HepG2 (cell line): ENCODE data around the gene SHC1.
"Not testable (repeated sequence)": the region's sequence is repeated elsewhere in the genome, so short reads cannot be mapped to it uniquely, and the experiment has no call there.

Experiments used
- KDM4B ChIP-seq: sonication (generic); formaldehyde crosslinking; IDR thresholded peaks from 2 replicates; pipeline ENCODE4 v1.4.0; 2020; ENCODE audit warnings: missing genetic modification reagents
- MAFF ChIP-seq: IDR thresholded peaks from 2 replicates; pipeline ENCODE4 v1.6.1; 2011; ENCODE audit warnings: low read depth, low read length, improper control_type of control experiment
- YY1 ChIP-seq: IDR thresholded peaks from 2 replicates; pipeline ENCODE4 v1.6.1; 2011; ENCODE audit warnings: low read length, low read depth, moderate library complexity, mild to moderate bottlenecking; ENCODE audit not compliant: insufficient read depth, insufficient replicate concordance
- ZC3H4 ChIP-seq: sonication (generic); formaldehyde crosslinking; IDR thresholded peaks from 2 replicates; pipeline ENCODE4 v1.4.0; 2020; ENCODE audit warnings: missing genetic modification reagents, borderline replicate concordance
- TF ChIP-seq, protein P1 (sequence below): sonication (generic); formaldehyde crosslinking; IDR thresholded peaks from 2 replicates; pipeline ENCODE4 v1.5.0; 2020; ENCODE audit warnings: mild to moderate bottlenecking, missing genetic modification reagents, moderate library complexity

DNA sequence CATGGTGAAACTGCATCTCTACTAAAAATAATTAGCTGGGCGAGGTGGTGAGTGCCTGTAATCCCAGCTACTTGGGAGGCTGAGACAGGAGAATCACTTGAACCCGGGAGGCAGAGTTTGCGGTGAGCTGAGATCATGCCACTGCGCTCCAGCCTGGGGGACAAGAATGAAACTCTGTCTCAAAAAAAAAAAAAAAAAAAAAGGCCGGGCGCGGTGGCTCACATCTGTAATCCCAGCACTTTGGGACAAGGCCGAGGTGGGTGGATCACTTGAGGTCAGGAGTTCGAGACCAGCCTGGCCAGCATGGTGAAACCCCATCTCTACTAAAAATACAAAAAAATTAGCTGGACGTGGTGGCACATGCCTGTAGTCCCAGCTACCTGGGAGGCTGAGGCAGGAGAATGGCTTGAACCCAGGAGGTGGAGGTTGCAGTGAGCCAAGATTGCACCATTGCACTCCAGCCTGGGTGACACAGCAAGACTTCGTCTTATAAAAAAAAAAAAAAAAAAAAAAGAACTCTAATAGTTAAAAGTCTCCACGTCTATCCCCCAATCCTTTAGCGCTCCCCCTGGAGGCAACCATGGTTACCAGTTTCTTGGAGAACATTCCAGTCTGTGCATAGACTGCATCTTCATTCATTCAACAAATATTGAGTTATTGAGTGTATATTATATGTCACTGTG is 24.9 kb upstream of the SHC1 start:
- TF ChIP-seq ZC3H4 (CRISPR knock-in tag); YY1; MAFF; KDM4B (CRISPR knock-in tag): not testable (repeated sequence)
- TF ChIP-seq, protein P1, sequence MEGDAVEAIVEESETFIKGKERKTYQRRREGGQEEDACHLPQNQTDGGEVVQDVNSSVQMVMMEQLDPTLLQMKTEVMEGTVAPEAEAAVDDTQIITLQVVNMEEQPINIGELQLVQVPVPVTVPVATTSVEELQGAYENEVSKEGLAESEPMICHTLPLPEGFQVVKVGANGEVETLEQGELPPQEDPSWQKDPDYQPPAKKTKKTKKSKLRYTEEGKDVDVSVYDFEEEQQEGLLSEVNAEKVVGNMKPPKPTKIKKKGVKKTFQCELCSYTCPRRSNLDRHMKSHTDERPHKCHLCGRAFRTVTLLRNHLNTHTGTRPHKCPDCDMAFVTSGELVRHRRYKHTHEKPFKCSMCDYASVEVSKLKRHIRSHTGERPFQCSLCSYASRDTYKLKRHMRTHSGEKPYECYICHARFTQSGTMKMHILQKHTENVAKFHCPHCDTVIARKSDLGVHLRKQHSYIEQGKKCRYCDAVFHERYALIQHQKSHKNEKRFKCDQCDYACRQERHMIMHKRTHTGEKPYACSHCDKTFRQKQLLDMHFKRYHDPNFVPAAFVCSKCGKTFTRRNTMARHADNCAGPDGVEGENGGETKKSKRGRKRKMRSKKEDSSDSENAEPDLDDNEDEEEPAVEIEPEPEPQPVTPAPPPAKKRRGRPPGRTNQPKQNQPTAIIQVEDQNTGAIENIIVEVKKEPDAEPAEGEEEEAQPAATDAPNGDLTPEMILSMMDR (CRISPR knock-in tag), result peak; percentile 49
